Measurements from ENCODE around the gene GNS.
A peak's percentile ranks its signal among the peaks of the same experiment; 100 is the strongest.
"Not testable (repeated sequence)": the region's sequence is repeated elsewhere in the genome, so short reads cannot be mapped to it uniquely, and the experiment has no call there.

GNS gene

DNA sequence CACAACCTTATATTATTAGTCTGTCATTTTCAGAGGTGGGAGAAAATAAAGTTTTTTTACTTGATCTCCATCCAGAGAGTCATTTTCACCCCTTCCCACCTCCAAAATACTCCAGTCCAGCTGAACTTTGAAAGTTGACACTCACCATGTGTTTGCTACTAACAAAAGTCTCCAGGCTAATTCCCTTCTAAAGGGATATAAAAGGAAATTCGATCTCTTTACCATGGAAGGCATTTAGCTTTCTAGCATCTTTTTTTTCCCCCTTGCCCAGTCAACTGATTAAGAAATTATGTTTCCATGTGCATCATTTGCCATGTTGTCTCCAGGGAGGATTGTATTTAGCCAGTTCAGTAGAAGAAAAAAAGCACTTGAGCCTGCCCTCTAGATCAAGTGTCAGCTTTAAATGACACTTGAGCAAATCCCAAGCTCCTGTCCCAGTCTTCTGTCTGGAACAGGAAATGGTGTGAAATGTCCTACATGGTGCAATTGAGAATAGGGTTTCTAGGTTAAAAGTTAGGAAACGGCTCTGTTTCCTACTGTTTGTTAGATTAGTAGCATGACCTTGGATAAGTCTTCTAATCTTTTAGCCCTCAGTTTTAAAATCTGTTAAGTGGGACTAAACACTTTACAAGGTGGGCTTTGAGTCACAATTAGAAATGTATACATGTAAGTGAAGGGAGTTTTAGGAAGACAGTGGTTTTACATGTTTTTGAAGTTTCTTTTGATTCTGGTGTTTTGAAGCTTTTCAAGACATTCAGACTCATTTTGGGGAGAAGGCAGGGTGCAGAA, 67.2 kb downstream of the GNS start:
- Mint-ChIP-seq H3K4me1 (ENCODE audit: low read depth) (peaks cover 32% of the 10 kb centered on the region), H3K27me3 (no peaks in the 10 kb centered on the region), H3K9me3 (no peaks in the 10 kb centered on the region), H3K36me3 (ENCODE audit: low read depth) (peaks cover 91% of the 10 kb centered on the region), H3K27ac (peak overlapping the region; percentile 38), H3K4me3 (no peak overlapping the region)
- intact Hi-C loops (cut with micrococcal nuclease): no loop called here

- Mint-ChIP-seq H3K27me3 (no peaks in the 10 kb centered on the region), H3K36me3 (ENCODE audit: low read depth) (peaks cover 93% of the 10 kb centered on the region), H3K4me1 (ENCODE audit: low read depth) (peaks cover 32% of the 10 kb centered on the region), H3K9me3 (no peaks in the 10 kb centered on the region), H3K4me3 (no peak overlapping the region), H3K27ac (peak overlapping the region; percentile 38)
- intact Hi-C loops (cut with micrococcal nuclease): no loop called here
Measured at GRCh38 chr12:64691227-64691794, 67.9 kb downstream of the GNS start.

- H3K4me3 Mint-ChIP-seq; H3K9me3 Mint-ChIP-seq; H3K27me3 Mint-ChIP-seq; H3K27ac Mint-ChIP-seq; intact Hi-C loops (cut with micrococcal nuclease): not testable (repeated sequence)
- Mint-ChIP-seq H3K36me3 (ENCODE audit: low read depth) (peaks cover 94% of the 10 kb centered on the region), H3K4me1 (ENCODE audit: low read depth) (peaks cover 27% of the 10 kb centered on the region)
Measured at GRCh38 chr12:64690236-64690635, 69.0 kb downstream of the GNS start.

DNA sequence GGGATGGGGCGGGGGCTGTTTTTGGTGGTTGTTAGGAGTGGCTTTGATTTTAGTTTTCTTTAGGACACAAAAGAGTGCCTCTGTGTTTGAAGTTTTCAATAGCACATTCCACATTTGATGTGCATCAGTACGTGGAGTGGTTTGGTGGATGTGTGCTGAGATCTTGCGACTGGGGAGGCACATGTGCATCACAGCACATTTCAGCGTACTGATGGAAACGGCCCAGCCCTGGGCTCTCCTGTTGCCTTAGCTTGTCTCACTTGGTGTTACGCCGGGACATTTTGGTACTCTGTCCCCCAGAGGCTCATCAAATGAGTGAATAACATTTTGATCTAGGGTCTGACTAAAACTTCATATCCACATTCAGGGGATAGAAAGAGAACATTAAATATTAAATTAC, 70.5 kb downstream of the GNS start:
- intact Hi-C loops (cut with micrococcal nuclease): no loop called here
- Mint-ChIP-seq H3K36me3 (ENCODE audit: low read depth) (peaks cover 94% of the 10 kb centered on the region), H3K27ac (no peak overlapping the region), H3K9me3 (no peaks in the 10 kb centered on the region), H3K4me3 (no peak overlapping the region), H3K27me3 (no peaks in the 10 kb centered on the region), H3K4me1 (ENCODE audit: low read depth) (peaks cover 28% of the 10 kb centered on the region)

DNA sequence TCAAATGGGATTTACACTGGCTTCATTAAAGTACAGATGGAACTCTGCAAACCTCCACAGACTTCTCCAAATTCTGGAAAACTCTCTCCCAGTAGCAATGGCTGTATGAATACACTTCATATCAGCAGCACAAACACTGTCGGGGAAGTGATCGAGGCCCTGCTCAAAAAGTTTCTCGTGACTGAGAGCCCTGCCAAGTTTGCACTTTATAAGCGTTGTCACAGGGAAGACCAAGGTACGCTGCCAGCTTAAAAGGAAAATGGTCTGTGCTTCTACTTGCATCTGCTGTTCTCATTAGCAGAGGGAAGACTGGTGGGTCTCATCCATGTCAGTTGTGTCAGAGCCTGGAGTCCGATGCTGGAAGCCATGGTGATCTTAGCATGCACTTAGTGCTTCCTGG, 71.0 kb downstream of the GNS start:
- H3K4me1 Mint-ChIP-seq (ENCODE audit: low read depth): peaks cover 32% of the 10 kb centered on the region
- no peaks in the 10 kb centered on the region for H3K9me3 Mint-ChIP-seq
- no peak overlapping the region for H3K4me3 Mint-ChIP-seq
- peaks cover 92% of the 10 kb centered on the region for H3K36me3 Mint-ChIP-seq (ENCODE audit: low read depth)
- H3K27me3 Mint-ChIP-seq: no peaks in the 10 kb centered on the region
- intact Hi-C loops (cut with micrococcal nuclease): no loop called here
- peak overlapping the region; percentile 59 for H3K27ac Mint-ChIP-seq

DNA sequence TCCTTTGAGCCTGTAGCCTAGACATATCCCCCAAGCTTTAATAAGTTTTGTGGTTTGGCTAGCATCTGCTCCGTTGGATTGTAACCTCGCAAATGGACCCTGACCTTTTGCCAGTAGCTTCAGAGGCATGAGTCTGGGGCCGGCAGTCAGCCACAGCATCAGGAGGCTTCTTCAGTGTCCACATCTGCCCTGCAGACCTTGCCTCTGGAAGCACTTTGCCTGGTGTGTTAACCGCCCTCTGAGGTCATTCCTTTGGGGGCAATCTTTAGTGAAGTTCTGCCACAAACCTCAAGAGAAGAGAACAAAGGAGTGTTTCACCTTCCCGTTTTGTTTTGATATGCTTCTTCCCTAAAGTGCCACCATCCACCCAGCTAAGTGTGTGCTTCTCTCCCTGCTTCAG, 71.4 kb downstream of the GNS start:
- peaks cover 88% of the 10 kb centered on the region for H3K36me3 Mint-ChIP-seq (ENCODE audit: low read depth)

DNA sequence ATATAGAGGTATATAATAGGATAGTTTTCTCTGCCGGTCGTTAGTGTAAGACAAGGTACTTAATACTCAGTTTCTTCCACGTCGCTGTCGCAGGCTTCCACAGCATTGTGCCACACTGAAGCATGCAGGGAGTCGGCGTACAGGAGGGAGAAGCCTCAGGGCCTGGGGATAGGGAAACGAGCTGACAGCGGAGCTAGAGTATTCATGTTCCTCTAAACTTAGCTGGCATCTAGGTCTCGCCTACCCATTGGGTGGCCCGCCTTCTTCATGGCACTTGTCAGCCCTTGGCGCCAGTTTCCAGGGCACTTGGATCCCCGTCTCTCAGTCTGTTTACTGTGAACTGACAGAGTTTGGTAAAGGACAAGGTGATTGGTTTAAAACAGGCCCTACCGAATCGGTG, 73.6 kb downstream of the GNS start:
- intact Hi-C loops (cut with micrococcal nuclease): no loop called here
- H3K27ac Mint-ChIP-seq: no peak overlapping the region
- H3K36me3 Mint-ChIP-seq (ENCODE audit: low read depth): peaks cover 70% of the 10 kb centered on the region
- H3K4me3 Mint-ChIP-seq: no peak overlapping the region
- no peaks in the 10 kb centered on the region for H3K9me3 Mint-ChIP-seq
- peaks cover 43% of the 10 kb centered on the region for H3K4me1 Mint-ChIP-seq (ENCODE audit: low read depth)
- H3K27me3 Mint-ChIP-seq: no peaks in the 10 kb centered on the region

More for the DNA sequence above, 71.4 kb downstream of the GNS start:
- Mint-ChIP-seq H3K4me3 (no peak overlapping the region), H3K27me3 (no peaks in the 10 kb centered on the region), H3K27ac (peak overlapping the region; percentile 59), H3K4me1 (ENCODE audit: low read depth) (peaks cover 36% of the 10 kb centered on the region), H3K9me3 (no peaks in the 10 kb centered on the region)
- intact Hi-C loops (cut with micrococcal nuclease): no loop called here

GRCh38 chr12:64685050-64685449, 74.2 kb downstream of the GNS start:
- Mint-ChIP-seq H3K4me3 (no peak overlapping the region), H3K27ac (no peak overlapping the region)

DNA sequence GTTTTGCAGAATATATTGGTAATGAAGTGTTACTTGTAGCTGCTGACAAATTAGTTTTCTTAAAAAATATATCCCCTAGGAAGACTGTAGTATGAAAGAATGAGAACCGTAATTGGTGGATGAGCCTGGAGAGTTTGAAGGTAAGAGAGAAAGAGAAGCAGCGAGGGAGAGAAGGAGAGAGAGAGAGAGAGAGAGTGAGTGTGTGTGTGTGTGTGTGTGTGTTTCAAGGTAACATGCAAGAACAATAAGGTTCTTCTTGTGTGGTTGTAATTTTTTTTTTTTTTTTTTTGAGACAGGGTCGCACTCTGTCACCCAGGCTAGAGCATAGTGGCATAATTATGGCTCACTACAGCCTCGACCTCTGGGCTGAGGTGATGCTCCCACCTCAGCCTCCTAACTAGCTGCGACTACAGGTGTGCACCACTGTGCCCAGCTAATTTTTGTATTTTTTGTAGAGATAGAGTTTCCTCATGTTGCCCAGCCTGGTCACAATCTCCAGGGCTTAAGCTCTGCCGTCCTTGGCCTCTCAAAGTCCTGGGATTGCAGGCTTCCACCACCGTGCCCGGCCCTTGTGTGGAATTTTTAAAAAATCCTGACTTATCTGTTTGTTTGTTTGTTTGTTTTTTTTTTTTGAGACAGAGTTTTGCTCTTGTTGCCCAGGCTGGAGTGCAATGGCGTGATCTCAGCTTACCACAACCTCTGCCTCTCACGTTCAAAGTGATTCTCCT, 75.2 kb downstream of the GNS start:
- Mint-ChIP-seq H3K36me3 (ENCODE audit: low read depth) (peaks cover 56% of the 10 kb centered on the region), H3K4me3 (no peak overlapping the region), H3K27me3 (no peaks in the 10 kb centered on the region), H3K27ac (peak overlapping the region; percentile 42), H3K4me1 (ENCODE audit: low read depth) (peaks cover 55% of the 10 kb centered on the region), H3K9me3 (no peaks in the 10 kb centered on the region)
- intact Hi-C loops (cut with micrococcal nuclease): no loop called here

More at GRCh38 chr12:64685050-64685449, 74.2 kb downstream of the GNS start:
- Mint-ChIP-seq H3K36me3 (ENCODE audit: low read depth) (peaks cover 65% of the 10 kb centered on the region), H3K9me3 (no peaks in the 10 kb centered on the region), H3K4me1 (ENCODE audit: low read depth) (peaks cover 48% of the 10 kb centered on the region), H3K27me3 (no peaks in the 10 kb centered on the region)
- intact Hi-C loops (cut with micrococcal nuclease): no loop called here

DNA sequence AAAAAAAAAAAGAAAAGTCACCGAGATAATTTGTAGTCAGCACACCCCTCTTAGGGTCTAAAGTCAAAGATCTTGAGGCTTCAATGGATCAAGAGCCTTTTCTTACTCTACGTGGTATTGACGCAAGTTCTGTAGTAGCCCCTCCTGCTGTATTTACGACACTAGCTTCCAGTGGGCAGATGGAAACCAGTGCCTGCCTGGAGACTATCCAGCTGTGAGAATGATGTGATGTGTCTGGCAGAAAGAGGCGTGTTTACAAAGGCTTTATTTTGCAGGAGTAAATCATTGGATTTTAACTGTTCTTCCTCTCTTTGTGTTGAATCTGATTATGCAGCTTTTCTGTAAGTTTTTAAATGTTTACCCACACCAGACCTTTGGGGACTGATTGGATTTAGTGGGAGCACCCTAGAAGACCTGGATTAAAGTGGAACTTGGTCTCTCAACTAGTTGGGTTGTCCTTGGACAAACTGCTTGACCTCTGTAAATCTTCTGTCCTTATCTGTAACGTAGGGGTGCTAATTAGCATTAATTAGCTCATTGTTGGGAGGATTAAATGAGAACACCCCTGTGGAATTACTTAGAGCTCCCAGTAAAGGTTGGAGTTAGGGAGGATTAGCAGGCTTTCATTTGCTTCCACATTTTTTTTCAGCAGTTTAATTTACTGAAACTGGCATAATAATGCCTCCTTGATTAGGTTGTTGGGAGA, 76.5 kb downstream of the GNS start:
- peak overlapping the region; percentile 14 for H3K27ac Mint-ChIP-seq
- no peaks in the 10 kb centered on the region for H3K9me3 Mint-ChIP-seq
- H3K27me3 Mint-ChIP-seq: no peaks in the 10 kb centered on the region
- peaks cover 43% of the 10 kb centered on the region for H3K36me3 Mint-ChIP-seq (ENCODE audit: low read depth)
- H3K4me1 Mint-ChIP-seq (ENCODE audit: low read depth): peaks cover 50% of the 10 kb centered on the region
- intact Hi-C loops (cut with micrococcal nuclease): no loop called here
- no peak overlapping the region for H3K4me3 Mint-ChIP-seq

DNA sequence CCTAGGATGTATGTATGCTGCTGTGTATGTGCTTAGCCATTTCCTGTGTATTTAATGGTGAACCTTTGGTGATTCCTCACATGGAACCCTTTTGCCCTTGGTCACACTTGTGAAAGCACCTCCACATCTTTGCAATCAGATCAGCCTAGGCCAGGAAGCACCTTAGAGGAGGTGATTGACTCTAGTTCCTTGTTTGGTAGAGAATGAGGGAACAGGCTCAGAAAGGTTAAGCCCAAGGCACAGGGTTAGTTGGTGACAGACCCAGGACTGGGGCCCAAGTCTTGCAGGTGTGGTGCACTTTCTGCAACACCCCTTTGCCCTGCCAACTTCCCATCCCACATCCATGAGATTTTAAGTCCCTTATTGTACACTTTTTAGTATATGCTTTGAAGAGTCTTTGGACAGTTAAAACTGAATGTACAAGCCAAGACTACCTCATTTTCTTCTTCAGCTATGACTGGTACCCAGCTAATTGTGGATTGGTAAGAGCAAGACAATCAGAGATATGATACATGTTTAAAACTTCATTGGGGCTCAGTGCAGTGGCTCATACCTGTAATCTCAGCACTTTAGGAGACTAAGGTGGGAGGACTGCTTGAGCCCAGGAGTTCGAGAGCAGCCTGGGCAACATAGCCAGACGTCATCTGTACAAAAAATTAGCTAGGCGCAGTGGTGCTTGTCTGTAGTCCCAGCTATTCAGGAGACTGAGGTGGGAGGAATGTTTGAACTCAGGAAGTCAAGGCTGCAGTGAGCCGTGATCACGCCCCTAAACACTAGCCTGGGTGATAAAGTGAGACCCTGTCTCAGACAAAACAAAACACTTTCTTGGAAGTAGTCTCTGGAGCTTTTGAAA, 77.8 kb downstream of the GNS start:
- Mint-ChIP-seq H3K4me3 (no peak overlapping the region), H3K9me3 (no peaks in the 10 kb centered on the region), H3K4me1 (ENCODE audit: low read depth) (peaks cover 59% of the 10 kb centered on the region), H3K27me3 (no peaks in the 10 kb centered on the region), H3K27ac (no peak overlapping the region), H3K36me3 (ENCODE audit: low read depth) (peaks cover 30% of the 10 kb centered on the region)
- intact Hi-C loops (cut with micrococcal nuclease): no loop called here

DNA sequence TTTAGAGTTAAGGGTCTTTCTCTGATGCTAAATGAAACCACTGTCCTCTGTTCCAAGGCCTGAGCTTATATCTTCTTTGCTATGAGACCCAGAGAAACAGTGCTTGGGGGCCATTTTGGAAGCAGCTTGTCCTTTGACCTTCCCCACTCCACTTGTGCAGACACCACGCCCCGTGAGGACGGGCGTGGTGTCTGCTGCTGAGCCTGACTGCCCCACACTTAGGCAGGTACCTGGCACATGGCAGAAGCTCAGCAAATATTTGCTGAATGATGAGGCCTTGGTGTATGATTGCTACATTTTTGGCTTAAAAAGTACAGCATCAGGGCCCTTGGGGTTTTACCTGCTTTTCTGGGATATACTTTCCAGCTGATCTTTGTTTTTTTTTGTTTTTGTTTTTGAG, 79.0 kb downstream of the GNS start:
- intact Hi-C loops (cut with micrococcal nuclease): no loop called here
- Mint-ChIP-seq H3K27me3 (no peaks in the 10 kb centered on the region), H3K36me3 (ENCODE audit: low read depth) (peaks cover 18% of the 10 kb centered on the region), H3K4me3 (no peak overlapping the region), H3K4me1 (ENCODE audit: low read depth) (peaks cover 67% of the 10 kb centered on the region), H3K27ac (peak overlapping the region; percentile 74), H3K9me3 (no peaks in the 10 kb centered on the region)

- Mint-ChIP-seq H3K9me3 (no peaks in the 10 kb centered on the region), H3K27me3 (no peaks in the 10 kb centered on the region), H3K4me3 (peak overlapping the region; percentile 6), H3K27ac (peak overlapping the region; percentile 74), H3K4me1 (ENCODE audit: low read depth) (peaks cover 70% of the 10 kb centered on the region), H3K36me3 (ENCODE audit: low read depth) (peaks cover 11% of the 10 kb centered on the region)
- intact Hi-C loops (cut with micrococcal nuclease): no loop called here
Measured at GRCh38 chr12:64679487-64680001, 79.7 kb downstream of the GNS start.
